ENCODE results near the gene GAB3. TPM values are rescaled to one million over a fixed set of nuclear protein-coding genes. Genes with fewer than 3 reads are reported as not detected.
"Not testable (repeated sequence)": the region's sequence is repeated elsewhere in the genome, so short reads cannot be mapped to it uniquely, and the experiment has no call there.

The GAB3 gene
- total RNA-seq, 2 experiments from 2014 or later = 17.7 to 18.7 TPM

- no peaks in the 10 kb centered on the region for H3K27me3 Mint-ChIP-seq
- H3K9me3 Mint-ChIP-seq = peaks cover 4% of the 10 kb centered on the region
- no peaks in the 10 kb centered on the region for H3K36me3 Mint-ChIP-seq
- ATAC-seq (ENCODE audit: low read depth) (no peak), DNase-seq (no peak)
- no peaks in the 10 kb centered on the region for H3K4me1 Mint-ChIP-seq
- no peak overlapping the region for H3K4me3 Mint-ChIP-seq
- no peak overlapping the region for H3K27ac Mint-ChIP-seq
- POLR2A ChIA-PET = no interaction called here
Observed at GRCh38 chrX:154657226-154657805, 93.6 kb downstream of the GAB3 start.

GRCh38 chrX:154655786-154656185, 95.1 kb downstream of the GAB3 start:
- Mint-ChIP-seq H3K27me3 (no peaks in the 10 kb centered on the region), H3K4me1 (no peaks in the 10 kb centered on the region), H3K9me3 (no peaks in the 10 kb centered on the region), H3K36me3 (no peaks in the 10 kb centered on the region), H3K4me3 (no peak overlapping the region), H3K27ac (no peak overlapping the region)
- DNase-seq (no peak), ATAC-seq (ENCODE audit: low read depth) (no peak)
- POLR2A ChIA-PET = no interaction called here

- no peaks in the 10 kb centered on the region for H3K27me3 Mint-ChIP-seq
- H3K4me1 Mint-ChIP-seq = no peaks in the 10 kb centered on the region
- POLR2A ChIA-PET = no interaction called here
- H3K27ac Mint-ChIP-seq = no peak overlapping the region
- DNase-seq (no peak), ATAC-seq (ENCODE audit: low read depth) (no peak)
- H3K9me3 Mint-ChIP-seq = no peaks in the 10 kb centered on the region
- H3K4me3 Mint-ChIP-seq = no peak overlapping the region
- H3K36me3 Mint-ChIP-seq = no peaks in the 10 kb centered on the region
Observed at GRCh38 chrX:154655346-154655745, 95.5 kb downstream of the GAB3 start.

- POLR2A ChIA-PET = interaction anchor here (0.6 kb wide), 1 partner anchor 41 kb away, joined by 6 read pairs; no protein-coding TSS in a partner anchor
- H3K9me3 Mint-ChIP-seq = no peaks in the 10 kb centered on the region
- H3K27me3 Mint-ChIP-seq = no peaks in the 10 kb centered on the region
- H3K36me3 Mint-ChIP-seq = no peaks in the 10 kb centered on the region
- no peaks in the 10 kb centered on the region for H3K4me1 Mint-ChIP-seq
- no peak overlapping the region for H3K27ac Mint-ChIP-seq
- H3K4me3 Mint-ChIP-seq = no peak overlapping the region
- no peak for DNase-seq
- ATAC-seq (ENCODE audit: low read depth) = no peak
Observed at GRCh38 chrX:154654925-154655324, 96.0 kb downstream of the GAB3 start.

GRCh38 chrX:154654372-154654771, 96.5 kb downstream of the GAB3 start:
- Mint-ChIP-seq H3K27ac (no peak overlapping the region), H3K9me3 (no peaks in the 10 kb centered on the region), H3K36me3 (no peaks in the 10 kb centered on the region), H3K27me3 (no peaks in the 10 kb centered on the region), H3K4me3 (no peak overlapping the region), H3K4me1 (no peaks in the 10 kb centered on the region)
- POLR2A ChIA-PET = interaction anchor here (0.6 kb wide), 1 partner anchor 42 kb away, joined by 6 read pairs; no protein-coding TSS in a partner anchor
- DNase-seq (no peak), ATAC-seq (ENCODE audit: low read depth) (no peak)

- H3K4me1 Mint-ChIP-seq; DNase-seq; H3K27ac Mint-ChIP-seq; H3K9me3 Mint-ChIP-seq; H3K4me3 Mint-ChIP-seq; ATAC-seq (ENCODE audit: low read depth); POLR2A ChIA-PET; H3K27me3 Mint-ChIP-seq; H3K36me3 Mint-ChIP-seq: not testable (repeated sequence)
Observed at GRCh38 chrX:154653413-154653812, 97.5 kb downstream of the GAB3 start, which contains the start of gene CTAG2. CTAG2 (minus strand) TSS chrX:154653579; CDS start chrX:154653515, 64 bp downstream.

- H3K9me3 Mint-ChIP-seq = no peaks in the 10 kb centered on the region
- no peaks in the 10 kb centered on the region for H3K4me1 Mint-ChIP-seq
- no peaks in the 10 kb centered on the region for H3K36me3 Mint-ChIP-seq
- ATAC-seq (ENCODE audit: low read depth) (no peak), DNase-seq (no peak)
- POLR2A ChIA-PET = no interaction called here
- H3K27ac Mint-ChIP-seq = no peak overlapping the region
- no peaks in the 10 kb centered on the region for H3K27me3 Mint-ChIP-seq
- no peak overlapping the region for H3K4me3 Mint-ChIP-seq
Observed at GRCh38 chrX:154653048-154653401, 97.9 kb downstream of the GAB3 start.

- no peak for DNase-seq
- Mint-ChIP-seq H3K36me3 (no peaks in the 10 kb centered on the region), H3K4me3 (no peak overlapping the region), H3K27ac (no peak overlapping the region), H3K9me3 (no peaks in the 10 kb centered on the region), H3K4me1 (no peaks in the 10 kb centered on the region), H3K27me3 (no peaks in the 10 kb centered on the region)
- ATAC-seq (ENCODE audit: low read depth) = no peak
- POLR2A ChIA-PET = no interaction called here
Observed at GRCh38 chrX:154652311-154653047, 98.4 kb downstream of the GAB3 start.

- no peak for DNase-seq
- H3K36me3 Mint-ChIP-seq = no peaks in the 10 kb centered on the region
- POLR2A ChIA-PET = no interaction called here
Observed at GRCh38 chrX:154650221-154650510, 100.7 kb downstream of the GAB3 start.

GRCh38 chrX:154649503-154650220, 101.2 kb downstream of the GAB3 start:
- POLR2A ChIA-PET = no interaction called here
- DNase-seq = no peak
- no peaks in the 10 kb centered on the region for H3K9me3 Mint-ChIP-seq
- no peak for ATAC-seq (ENCODE audit: low read depth)
- H3K27me3 Mint-ChIP-seq = no peaks in the 10 kb centered on the region
- no peaks in the 10 kb centered on the region for H3K36me3 Mint-ChIP-seq
- no peak overlapping the region for H3K27ac Mint-ChIP-seq
- no peak overlapping the region for H3K4me3 Mint-ChIP-seq
- H3K4me1 Mint-ChIP-seq = no peaks in the 10 kb centered on the region

More at GRCh38 chrX:154650221-154650510, 100.7 kb downstream of the GAB3 start:
- no peak overlapping the region for H3K4me3 Mint-ChIP-seq
- H3K27ac Mint-ChIP-seq = no peak overlapping the region
- no peaks in the 10 kb centered on the region for H3K4me1 Mint-ChIP-seq
- no peak for ATAC-seq (ENCODE audit: low read depth)
- no peaks in the 10 kb centered on the region for H3K27me3 Mint-ChIP-seq
- no peaks in the 10 kb centered on the region for H3K9me3 Mint-ChIP-seq

GRCh38 chrX:154648931-154649330, 101.9 kb downstream of the GAB3 start:
- POLR2A ChIA-PET = no interaction called here

GRCh38 chrX:154645745-154646378, 105.0 kb downstream of the GAB3 start:
- POLR2A ChIA-PET, H3K9me3 Mint-ChIP-seq, H3K27ac Mint-ChIP-seq, H3K4me1 Mint-ChIP-seq, H3K36me3 Mint-ChIP-seq, H3K4me3 Mint-ChIP-seq, H3K27me3 Mint-ChIP-seq, DNase-seq: not testable (repeated sequence)
- peak; percentile 85 for ATAC-seq (ENCODE audit: low read depth)

More at GRCh38 chrX:154648931-154649330, 101.9 kb downstream of the GAB3 start:
- no peaks in the 10 kb centered on the region for H3K27me3 Mint-ChIP-seq
- no peak overlapping the region for H3K27ac Mint-ChIP-seq
- ATAC-seq (ENCODE audit: low read depth) (no peak), DNase-seq (no peak)
- no peaks in the 10 kb centered on the region for H3K36me3 Mint-ChIP-seq
- H3K9me3 Mint-ChIP-seq = no peaks in the 10 kb centered on the region
- H3K4me3 Mint-ChIP-seq = no peak overlapping the region
- H3K4me1 Mint-ChIP-seq = no peaks in the 10 kb centered on the region

GRCh38 chrX:154643708-154644107, 107.2 kb downstream of the GAB3 start:
- H3K27ac Mint-ChIP-seq; ATAC-seq (ENCODE audit: low read depth); H3K36me3 Mint-ChIP-seq; POLR2A ChIA-PET; H3K4me1 Mint-ChIP-seq; DNase-seq; H3K4me3 Mint-ChIP-seq; H3K9me3 Mint-ChIP-seq; H3K27me3 Mint-ChIP-seq: not testable (repeated sequence)

Measured in activated naive CD8-positive, alpha-beta T cell treated with anti-CD3 and anti-CD28 coated beads, Interleukin-2, amount 10 ng/mL, durations not matched to agents 7 days and 5 days (primary cell).